ENCODE data around the gene SPON1.
"Not testable (repeated sequence)": the region's sequence is repeated elsewhere in the genome, so short reads cannot be mapped to it uniquely, and the experiment has no call there.

Gene SPON1

GRCh38 chr11:14248580-14248981, 286.1 kb downstream of the SPON1 start:
- DNase-seq (ENCODE audit: low read depth) = no peak

- DNase-seq (ENCODE audit: low read depth) = peak; percentile 36
Observed at GRCh38 chr11:14249121-14249963, 286.8 kb downstream of the SPON1 start.

GRCh38 chr11:14251754-14252153, 289.2 kb downstream of the SPON1 start:
- DNase-seq (ENCODE audit: low read depth) = no peak

GRCh38 chr11:14252501-14252900, 290.0 kb downstream of the SPON1 start:
- not testable (repeated sequence) for DNase-seq (ENCODE audit: low read depth)

- DNase-seq (ENCODE audit: low read depth) = no peak
Observed at GRCh38 chr11:14253421-14253820, 290.9 kb downstream of the SPON1 start.

GRCh38 chr11:14253840-14254239, 291.3 kb downstream of the SPON1 start:
- no peak for DNase-seq (ENCODE audit: low read depth)

GRCh38 chr11:14254533-14255237, 292.2 kb downstream of the SPON1 start:
- no peak for DNase-seq (ENCODE audit: low read depth)

- DNase-seq (ENCODE audit: low read depth) = no peak
Observed at GRCh38 chr11:14255238-14255534, 292.7 kb downstream of the SPON1 start.

GRCh38 chr11:14258221-14258935, 295.9 kb downstream of the SPON1 start:
- DNase-seq (ENCODE audit: low read depth) = no peak

- no peak for DNase-seq (ENCODE audit: low read depth)
Observed at GRCh38 chr11:14259186-14259784, 296.8 kb downstream of the SPON1 start.

GRCh38 chr11:14259878-14260277, 297.4 kb downstream of the SPON1 start:
- DNase-seq (ENCODE audit: low read depth) = no peak

GRCh38 chr11:14261066-14261465, 298.5 kb downstream of the SPON1 start:
- no peak for DNase-seq (ENCODE audit: low read depth)

GRCh38 chr11:14262271-14262846, 299.8 kb downstream of the SPON1 start:
- no peak for DNase-seq (ENCODE audit: low read depth)

- DNase-seq (ENCODE audit: low read depth) = no peak
Observed at GRCh38 chr11:14264966-14265365, 302.4 kb downstream of the SPON1 start.

- no peak for DNase-seq (ENCODE audit: low read depth)
Observed at GRCh38 chr11:14266622-14267021, 304.1 kb downstream of the SPON1 start.

GRCh38 chr11:14267861-14268635, 305.5 kb downstream of the SPON1 start:
- no peak for DNase-seq (ENCODE audit: low read depth)

- DNase-seq (ENCODE audit: low read depth) = no peak
Observed at GRCh38 chr11:14269692-14270573, 307.4 kb downstream of the SPON1 start.

GRCh38 chr11:14270690-14271542, 308.4 kb downstream of the SPON1 start:
- no peak for DNase-seq (ENCODE audit: low read depth)

- DNase-seq (ENCODE audit: low read depth) = no peak
Observed at GRCh38 chr11:14273895-14274294, 311.4 kb downstream of the SPON1 start.

Measured in stimulated activated CD8-positive, alpha-beta memory T cell treated with anti-CD3 and anti-CD28 coated beads, Interleukin-7, amount 100 ng/mL, for 24 hours (primary cell).